GM21737 (cell line): ENCODE results near the gene HSD17B7.

ENCODE experiments used
- ATAC-seq: cut with Tn5 transposase; IDR thresholded peaks from one replicate; pipeline ENCODE4 v1.9.1; 2021; ENCODE audit warnings: mild to moderate bottlenecking, moderate library complexity; ENCODE audit not compliant: unreplicated experiment

HSD17B7 gene

GRCh38 chr1:162854245-162854882 is 63.9 kb downstream of the HSD17B7 start:
- ATAC-seq: peak; percentile 71

GRCh38 chr1:162855461-162856150 is 65.1 kb downstream of the HSD17B7 start:
- no peak for ATAC-seq

- no peak for ATAC-seq
Observed at GRCh38 chr1:162856260-162856659, 65.8 kb downstream of the HSD17B7 start.

- no peak for ATAC-seq
Observed at GRCh38 chr1:162857850-162858249, 67.3 kb downstream of the HSD17B7 start.

GRCh38 chr1:162859191-162859590 is 68.7 kb downstream of the HSD17B7 start:
- no peak for ATAC-seq

GRCh38 chr1:162861101-162861500 is 70.6 kb downstream of the HSD17B7 start, which contains the start of gene CCDC190:
Gene CCDC190, minus strand, starts transcription at chr1:162861175. Its CDS starts 1,529 bp downstream, at chr1:162859646.
- no peak for ATAC-seq

- no peak for ATAC-seq
Observed at GRCh38 chr1:162861625-162862024, 71.1 kb downstream of the HSD17B7 start.
